NCI-H2196 (cell line): ENCODE results near the gene PTPRH.

ENCODE experiments used
- DNase-seq: peaks from one replicate; lab custom pipeline; 2025; ENCODE audit not compliant: unreplicated experiment; lab: John Stamatoyannopoulos, UW

PTPRH gene, protein sequence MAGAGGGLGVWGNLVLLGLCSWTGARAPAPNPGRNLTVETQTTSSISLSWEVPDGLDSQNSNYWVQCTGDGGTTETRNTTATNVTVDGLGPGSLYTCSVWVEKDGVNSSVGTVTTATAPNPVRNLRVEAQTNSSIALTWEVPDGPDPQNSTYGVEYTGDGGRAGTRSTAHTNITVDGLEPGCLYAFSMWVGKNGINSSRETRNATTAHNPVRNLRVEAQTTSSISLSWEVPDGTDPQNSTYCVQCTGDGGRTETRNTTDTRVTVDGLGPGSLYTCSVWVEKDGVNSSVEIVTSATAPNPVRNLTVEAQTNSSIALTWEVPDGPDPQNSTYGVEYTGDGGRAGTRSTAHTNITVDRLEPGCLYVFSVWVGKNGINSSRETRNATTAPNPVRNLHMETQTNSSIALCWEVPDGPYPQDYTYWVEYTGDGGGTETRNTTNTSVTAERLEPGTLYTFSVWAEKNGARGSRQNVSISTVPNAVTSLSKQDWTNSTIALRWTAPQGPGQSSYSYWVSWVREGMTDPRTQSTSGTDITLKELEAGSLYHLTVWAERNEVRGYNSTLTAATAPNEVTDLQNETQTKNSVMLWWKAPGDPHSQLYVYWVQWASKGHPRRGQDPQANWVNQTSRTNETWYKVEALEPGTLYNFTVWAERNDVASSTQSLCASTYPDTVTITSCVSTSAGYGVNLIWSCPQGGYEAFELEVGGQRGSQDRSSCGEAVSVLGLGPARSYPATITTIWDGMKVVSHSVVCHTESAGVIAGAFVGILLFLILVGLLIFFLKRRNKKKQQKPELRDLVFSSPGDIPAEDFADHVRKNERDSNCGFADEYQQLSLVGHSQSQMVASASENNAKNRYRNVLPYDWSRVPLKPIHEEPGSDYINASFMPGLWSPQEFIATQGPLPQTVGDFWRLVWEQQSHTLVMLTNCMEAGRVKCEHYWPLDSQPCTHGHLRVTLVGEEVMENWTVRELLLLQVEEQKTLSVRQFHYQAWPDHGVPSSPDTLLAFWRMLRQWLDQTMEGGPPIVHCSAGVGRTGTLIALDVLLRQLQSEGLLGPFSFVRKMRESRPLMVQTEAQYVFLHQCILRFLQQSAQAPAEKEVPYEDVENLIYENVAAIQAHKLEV

DNA sequence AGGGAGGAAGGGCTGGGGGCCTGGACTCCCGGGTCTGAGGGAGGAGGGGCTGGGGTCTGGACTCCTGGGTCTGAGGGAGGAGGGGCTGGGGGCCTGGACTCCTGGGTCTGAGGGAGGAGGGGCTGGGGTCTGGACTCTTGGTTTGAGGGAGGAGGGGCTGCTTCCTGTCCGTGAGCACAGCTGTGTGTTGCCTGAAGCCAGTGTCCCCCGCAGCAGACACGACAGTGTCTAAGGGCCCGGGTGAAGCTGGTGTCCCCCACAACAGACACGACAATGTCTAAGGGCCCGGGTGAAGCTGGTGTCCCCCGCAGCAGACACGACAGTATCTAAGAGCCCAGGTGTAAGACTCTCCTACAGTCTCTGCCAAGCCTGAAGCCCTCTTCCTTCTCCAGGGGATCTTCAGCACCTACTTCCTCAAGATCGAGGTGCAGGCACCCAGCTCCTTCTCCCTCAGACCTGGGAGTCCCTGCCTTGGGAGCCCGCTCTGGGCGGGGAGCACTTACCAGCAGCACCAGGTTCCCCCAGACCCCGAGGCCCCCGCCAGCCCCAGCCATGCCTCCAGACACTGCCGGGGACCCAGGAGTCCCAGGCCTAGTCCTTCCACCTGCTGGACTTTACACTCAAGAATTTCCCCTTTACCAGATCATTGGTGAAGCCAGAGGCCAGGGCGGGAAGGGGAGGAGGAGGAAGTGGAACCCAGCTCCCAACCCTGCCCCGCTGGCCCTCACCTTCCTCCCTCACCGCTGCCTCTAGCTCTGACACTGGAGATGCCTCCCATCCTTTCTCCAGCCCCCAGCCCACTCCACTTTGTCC, at the start of gene PTPRH:
TSS of gene PTPRH (minus strand) at position 622 of the 813 bp plus-strand sequence. CDS start at position 554, 68 bp downstream.
- DNase-seq = no peak

DNA sequence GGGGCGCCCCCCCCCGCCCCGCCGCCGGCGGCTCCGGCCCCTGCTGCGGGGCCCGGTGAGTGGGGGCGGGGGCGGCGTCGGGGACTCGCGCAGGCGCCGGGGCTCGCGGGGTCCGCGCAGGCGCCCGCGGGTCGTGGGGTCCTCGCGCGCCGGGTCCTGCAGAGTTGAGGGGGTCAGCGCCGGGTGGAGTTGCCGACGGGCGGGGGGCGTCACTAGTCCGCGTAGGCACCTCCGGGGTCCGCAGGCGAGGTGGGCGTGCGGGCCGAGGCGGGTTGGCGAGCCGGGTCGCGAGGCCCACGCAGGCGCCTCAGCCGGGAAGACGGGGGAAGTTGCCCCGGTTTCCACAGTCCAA, 49.2 kb upstream of the PTPRH start:
- DNase-seq = no peak

DNA sequence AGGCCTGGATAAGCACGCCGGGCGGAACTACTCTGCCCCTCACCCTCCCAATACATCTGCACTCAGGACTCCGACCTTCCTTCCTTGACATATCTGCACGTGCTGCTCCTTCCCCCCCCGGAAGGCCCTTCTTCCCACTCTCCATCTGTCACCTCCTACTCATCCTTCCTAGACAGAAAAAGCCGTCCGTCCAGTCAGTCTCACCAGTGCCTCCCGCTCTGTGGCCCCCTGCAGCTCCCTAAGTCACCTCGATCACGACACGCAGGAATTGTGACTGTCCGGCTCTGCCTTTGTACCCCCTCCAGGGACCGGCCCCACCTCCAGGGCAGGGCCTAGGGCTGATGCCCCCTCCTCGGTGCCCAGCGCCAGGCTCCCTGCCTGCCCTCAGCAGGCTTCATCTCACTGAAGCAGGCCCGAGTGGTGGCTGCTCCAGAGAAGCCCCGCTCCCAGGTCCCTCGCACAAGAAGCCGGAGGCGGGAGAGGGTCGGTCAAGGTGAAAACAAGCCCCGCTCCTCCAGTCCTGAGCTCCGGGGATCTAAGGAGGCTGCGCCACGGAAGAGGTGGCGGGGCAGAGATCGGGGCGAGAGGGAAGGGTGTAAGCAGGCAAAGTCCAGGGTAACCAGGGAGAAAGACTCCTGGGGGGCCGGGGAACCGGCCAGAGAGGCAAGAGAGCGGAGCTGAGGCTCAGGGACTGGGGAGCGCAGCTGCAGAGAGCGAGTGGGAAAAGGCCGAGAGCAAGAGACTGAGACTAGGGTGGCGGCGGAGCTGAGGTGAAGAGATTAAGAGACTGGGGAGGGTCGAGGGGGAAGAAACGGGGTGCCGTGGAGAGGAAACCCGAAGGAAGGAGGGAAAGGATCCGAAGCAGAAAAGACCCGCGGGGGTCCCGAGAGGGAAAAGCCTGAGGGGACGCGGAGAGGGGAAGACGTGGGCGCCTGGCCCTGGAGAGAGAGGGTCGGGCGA, 48.4 kb upstream of the PTPRH start:
- DNase-seq = no peak

DNA sequence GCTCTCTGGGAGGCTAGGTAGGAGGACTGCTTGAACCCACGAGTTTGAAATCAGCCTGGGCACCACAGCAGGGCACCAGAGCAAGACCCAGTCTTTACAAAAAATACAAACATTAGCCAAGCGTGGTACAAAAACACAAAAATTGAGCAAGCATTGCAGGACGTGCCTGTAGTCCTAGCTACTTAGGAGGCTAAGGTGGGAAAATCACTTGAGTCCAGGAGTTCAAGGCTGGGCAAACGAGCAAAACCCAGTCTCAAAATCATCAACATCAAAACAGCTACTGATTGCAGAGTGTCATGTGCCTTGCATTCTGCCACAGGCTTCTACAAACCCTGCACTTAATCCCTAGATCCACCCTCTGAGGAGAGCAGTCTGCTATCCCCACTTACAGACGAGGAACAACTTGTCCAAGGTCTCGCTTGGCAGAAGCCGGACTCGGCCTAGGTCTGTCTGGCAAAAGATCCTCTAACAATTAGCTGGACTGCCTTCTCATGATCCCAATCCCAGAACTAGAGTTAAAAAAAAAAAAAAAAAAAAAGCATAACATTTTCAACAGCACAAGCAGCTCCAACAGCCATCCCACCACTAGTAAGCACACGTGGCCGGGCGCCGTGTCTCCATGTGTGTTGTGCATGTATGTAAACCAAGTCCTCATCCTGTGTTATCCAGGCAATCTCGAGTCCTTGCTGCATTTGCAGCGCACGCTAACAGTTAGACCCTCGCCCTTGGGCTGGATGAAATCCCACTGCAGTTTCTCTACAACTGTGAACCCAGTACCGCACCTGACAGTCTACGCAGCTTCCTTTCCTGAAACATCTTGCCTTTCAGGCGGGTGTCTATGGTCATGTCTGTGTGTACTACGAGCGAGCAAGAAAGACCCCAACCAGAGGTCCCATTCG, 47.5 kb upstream of the PTPRH start:
- DNase-seq = no peak

DNA sequence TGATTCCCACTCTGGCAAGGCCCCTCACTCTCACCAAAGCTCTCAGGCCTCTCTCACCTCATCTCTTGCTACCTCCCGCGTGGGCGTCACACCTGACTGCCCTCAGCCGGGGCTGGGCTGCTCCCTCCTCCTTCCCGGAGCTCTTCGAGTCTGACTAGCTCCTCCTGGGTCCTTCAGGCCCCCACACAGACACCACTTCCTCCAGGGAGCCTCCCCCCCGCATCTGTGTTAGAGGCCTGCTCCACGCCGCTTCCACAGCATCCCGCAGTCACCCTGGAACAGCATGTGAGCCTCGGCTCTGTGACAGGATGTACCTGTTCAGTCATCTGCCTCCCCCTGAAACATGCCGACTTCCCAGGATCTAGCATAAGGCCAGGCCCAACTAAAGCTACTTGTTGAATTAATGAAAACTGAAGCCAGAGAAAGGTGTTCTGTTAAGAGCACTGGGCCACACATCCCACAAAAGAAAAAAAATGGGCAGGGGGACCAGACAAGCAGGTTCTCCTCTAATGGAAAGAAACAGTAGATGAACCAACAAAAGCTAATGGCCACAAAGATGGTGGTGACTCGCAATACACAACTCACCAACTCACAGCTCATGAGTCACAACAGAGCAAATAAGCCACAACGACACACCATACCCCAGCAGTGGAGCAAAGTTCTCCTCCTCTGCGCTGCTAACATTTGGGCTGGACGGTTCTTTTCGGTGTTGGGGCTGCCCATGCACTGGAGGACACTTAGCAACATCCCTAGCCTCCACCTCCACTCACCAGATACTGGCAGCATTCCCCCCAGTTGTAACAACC, 46.5 kb upstream of the PTPRH start:
- no peak for DNase-seq

DNA sequence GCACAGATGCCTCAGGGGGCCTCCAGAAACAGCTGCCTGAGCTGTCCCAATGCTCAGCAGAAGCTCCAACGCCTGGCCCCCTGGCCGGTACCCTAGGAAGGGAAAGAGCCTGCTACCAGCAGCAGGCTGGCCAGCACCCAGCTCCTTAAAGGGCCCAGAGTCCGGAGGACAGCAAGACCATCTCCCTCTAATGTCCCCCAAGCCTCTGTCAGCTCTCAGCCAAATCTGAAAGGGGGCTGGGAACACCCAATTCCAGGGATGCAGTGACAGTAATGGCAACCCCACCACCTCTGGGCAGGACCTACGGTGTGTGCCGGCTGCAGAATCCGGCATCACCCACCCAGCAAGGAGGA, 45.3 kb upstream of the PTPRH start:
- no peak for DNase-seq

DNA sequence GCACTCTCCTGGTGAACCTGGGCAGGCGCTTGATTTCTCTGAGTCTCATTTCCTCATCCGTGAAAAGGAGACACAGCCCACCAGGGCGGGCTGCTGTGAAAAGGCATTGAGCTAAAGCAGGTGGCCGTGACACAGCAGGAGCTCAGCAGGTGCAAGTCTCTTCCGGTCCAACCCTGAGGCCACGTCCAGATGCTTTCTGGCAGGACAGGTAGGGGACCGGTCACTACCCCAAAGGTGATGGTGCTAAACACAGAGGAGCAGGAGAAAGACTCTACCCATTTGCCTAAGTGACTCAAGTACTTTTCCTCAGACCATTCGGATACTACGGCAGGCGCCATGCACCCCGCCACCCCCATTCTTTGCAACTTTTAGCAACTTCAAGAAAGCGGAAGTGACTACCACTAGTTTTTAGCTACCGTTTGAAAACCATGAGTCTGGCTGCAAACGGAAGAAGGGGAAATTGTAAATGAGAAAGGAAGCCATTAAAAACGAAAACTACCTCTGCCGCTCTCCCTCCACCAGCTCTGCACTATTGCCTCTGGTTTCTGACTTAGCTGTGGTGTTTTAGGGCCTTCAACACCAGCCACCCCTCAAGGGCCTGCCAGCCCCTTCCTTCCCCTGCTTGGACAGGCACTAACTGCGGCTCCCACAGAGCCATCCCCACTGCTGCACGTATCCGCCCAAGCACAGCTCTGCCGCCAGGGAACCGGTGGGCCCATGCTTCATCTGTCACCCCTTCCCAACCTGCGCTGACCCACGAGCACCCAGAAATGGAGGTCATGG, 44.7 kb upstream of the PTPRH start:
- DNase-seq = peak; percentile 66

DNA sequence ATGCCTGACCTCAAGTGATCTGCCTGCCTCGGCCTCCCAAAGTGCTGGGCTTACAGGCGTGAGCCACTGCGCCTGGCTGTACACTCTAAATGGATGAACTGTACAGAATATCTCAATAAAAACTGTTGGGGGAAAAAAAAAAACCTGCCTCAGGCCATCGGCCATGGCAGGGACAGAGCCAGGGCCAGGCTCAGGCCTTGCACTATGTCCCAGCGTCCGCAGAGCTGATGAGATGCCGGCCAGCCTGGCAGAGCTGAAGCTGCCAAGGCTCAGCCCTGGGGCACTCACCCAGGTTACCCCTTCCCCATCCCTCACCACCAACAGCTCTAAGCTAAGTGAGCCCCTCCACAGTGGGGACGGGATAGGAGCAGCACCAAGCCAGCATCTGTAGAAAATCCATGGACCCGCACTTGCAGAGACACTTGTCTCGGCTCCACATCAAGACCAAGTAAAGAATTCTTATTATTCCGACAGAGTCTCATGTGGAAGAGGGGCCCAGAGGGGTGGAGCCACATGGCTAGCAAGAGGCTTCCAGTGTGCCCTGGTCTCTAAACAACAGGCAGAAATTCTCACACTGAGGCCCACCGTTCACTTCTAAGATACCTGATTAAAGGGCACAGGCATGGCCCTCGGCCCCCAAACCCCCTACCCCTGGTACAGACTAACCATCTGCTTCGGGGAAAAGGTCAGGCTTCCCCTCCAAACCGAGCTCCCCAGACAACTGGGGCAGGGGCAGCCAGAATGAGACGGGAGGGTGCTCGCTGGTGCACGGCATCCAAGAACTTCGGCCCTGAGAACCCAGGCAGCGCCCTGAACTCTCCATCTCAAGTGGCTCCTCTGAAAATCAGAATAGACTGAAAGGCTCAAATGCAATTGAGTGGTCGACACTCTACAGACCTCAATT, 43.7 kb upstream of the PTPRH start:
- DNase-seq = no peak

DNA sequence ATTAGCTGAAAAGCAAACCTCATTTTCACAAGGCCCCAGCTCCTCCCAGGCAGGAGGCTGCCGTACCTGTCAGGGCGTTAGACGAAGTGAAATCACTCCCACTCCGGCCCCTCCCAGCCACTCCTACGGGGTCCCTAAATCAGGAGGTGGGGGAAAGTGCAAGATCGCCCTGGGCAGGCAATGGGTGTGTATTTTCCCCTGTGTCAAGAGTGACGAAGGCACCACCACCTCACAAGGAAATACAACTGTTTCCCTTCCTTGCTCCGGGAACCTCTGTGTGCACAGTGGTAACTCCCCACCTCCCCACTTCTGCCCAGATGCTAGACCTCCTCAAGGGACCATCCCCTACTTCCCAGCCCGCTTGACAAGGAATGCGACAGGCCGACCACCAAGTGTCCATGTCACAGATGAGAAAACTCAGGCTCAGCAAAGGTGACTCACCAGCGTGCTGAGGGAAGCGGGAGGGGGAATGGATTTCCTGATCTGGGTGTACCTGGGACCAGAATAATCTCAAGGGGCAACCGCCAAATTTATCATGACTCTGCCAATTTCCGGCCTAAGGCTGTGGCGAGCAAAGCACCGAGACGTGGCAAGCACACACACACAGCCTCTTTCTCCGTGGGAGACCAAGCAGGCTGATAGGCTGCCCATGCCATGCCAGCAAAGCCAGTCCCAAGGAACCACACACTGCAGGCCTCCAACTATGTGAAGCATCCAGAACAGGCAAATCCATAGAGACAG, 42.2 kb upstream of the PTPRH start:
- DNase-seq = no peak

DNA sequence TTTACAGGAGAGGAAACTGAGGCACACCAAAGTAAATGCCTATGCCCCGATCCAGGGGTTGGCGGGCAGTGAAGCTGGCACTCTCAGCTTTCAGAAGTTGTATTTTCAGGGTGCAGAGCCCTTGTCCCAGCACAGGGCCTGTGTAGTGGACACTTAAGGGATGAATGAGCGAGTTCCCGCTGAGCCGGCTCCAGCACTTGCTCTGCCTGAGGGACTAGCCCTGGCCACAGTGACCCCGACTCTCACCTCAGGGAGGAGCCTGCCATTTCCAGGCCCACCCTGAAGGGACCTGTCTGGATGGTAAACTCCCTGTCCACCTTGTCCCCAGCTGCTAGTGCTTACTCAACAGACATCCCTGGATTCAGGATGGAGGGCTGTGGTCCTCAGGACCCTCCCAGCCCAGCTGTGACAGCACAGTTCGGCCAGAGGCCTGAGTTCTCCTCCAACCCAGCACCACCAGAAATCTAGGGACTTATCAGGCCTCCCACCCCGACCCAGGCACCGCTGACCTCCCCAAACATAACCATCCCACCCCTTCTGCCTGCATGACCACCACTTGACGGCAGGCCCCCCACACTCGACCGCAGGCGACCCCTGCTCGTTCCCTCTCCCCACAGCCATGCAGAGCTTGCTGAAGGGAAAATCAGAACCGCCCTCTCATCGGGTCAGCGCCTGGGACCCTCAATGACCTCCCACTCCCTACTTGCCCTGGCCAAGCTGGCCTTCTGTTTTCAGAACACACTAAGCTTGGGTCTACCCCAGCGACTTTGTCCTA, 41.1 kb upstream of the PTPRH start:
- no peak for DNase-seq

DNA sequence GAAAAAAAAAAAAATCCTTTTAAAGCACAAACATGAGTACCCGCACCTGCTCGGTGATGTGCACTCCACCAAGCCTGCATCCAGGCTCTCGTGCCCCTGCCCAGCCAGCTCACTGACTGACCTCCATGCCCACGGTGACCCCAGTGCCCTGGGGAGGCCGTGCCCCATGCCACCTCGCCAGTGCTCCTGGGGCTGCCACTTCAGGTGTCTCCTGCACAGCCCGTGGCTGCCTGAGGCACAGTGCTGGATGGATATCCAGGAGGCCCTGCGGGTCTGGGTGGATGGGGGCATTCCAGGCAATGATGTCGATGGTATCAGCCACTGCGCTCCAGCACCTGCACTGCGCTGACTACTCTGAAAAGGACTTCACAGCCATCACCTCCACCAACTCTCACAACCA, 40.5 kb upstream of the PTPRH start:
- DNase-seq = no peak

DNA sequence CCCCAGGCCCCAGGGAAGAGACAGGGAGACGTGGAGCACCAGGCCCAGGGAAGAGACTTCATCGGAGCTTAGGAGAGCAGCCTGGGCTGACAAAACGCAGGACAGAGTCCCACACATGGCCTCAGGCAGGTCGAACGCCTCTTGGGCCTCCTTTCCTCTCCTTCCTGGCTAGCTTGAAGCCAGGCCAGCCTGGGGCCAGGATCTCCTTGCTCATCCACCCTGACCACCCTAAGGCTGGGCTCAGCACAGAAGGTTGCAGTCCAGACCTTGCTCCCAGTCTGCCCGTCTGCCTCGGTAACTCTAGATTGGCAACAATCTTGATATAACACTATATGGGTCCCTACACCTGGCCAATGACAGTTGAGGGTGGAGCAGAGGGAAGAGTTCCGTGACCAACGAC, 39.4 kb upstream of the PTPRH start:
- no peak for DNase-seq

DNA sequence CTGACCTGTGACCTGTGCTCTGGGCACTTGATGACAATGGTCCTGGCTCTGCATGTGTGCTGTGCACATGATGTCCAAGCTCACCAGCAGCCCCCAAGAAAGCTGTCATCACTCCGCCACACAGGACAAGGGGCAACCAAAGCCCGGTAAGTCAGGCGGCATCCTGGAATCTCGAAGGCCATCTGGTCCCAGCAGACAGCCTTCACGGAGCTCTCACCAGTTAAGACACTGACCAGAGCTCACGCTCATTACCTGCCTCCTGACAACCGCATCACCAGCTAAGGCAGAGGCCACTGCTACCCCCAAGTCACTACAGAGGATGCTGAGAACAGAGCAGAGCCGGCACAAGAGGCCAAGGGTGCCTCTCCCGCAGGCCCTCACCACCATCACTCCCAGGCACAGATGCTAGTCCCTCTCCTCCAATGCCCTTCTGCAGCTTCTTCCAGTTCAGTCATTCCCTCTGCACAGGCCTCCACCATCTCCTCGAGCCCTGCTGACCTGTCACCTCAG, 38.9 kb upstream of the PTPRH start:
- no peak for DNase-seq

DNA sequence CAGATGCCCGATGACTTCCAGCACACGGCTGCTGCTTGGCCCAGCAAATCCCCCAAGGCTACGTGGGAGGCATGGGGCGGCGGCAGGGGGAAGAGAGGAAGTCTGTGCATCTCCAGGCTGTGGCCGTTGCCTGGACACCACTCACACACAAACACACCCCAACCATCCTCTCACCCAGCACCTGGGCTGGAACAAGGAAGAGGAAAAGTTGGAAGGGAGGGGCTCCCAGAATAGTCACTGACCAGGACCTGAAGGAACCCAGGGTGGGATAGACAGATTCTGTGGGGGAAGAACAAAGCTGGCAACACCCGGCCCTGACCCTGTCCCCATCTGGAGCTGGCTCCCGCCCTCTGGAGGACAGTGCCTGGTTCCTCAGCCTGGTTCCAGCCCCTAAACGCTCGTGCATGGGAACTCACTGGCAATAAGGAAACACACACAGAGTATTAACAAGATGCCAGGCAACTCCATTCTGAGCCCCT, 38.4 kb upstream of the PTPRH start:
- DNase-seq = peak; percentile 33
